B cell (primary cell): ENCODE results near the gene ABLIM3. TPM values are rescaled to one million over a fixed set of nuclear protein-coding genes. Genes with fewer than 3 reads are reported as not detected.

Source experiments
- ATAC-seq: fragments of 200-7000 bp; cut with Tn5 transposase; one replicate; pipeline ENCODE4 v1.10.0; 2021; ENCODE audit warnings: low read depth, mild to moderate bottlenecking, moderate number of reproducible peaks, moderate library complexity
- CTCF ChIA-PET: fragments of 350-600 bp; sonication (Branson Sonifier 250); formaldehyde crosslinking; loops from one replicate; lab custom pipeline; 2021; ENCODE audit warnings: antibody characterized with exemption, inconsistent platforms; lab: Charles Lee
- POLR2A ChIA-PET: fragments of 350-600 bp; sonication (Branson Sonifier 250); formaldehyde crosslinking; loops from one replicate; lab custom pipeline; 2021; ENCODE audit warnings: antibody characterized with exemption; lab: Charles Lee
- DNase-seq: peaks from one replicate; pipeline ENCODE4 v3.0.0; 2013
- H2AFZ ChIP-seq: 2 replicates; pipeline ENCODE4 v1.6.1; 2012; ENCODE audit warnings: mild to moderate bottlenecking, low read depth, low read length; ENCODE audit not compliant: insufficient read depth, poor library complexity, severe bottlenecking
- H3K27ac ChIP-seq, 2 donors: 1 replicate in 1 of 2; 2 replicates in 1 of 2; pipeline ENCODE4 v1.5.1; 2012 to 2013; ENCODE audit warnings: low read length in 2 of 2, mild to moderate bottlenecking in 2 of 2, moderate library complexity in 1 of 2
- H3K27me3 ChIP-seq, 4 experiments: fragments of 200-600 bp in 1 of 4; sonication (generic) in 1 of 4; replicated peaks in 1 of 4; 1 replicate in 2 of 4; 2 replicates in 2 of 4; pipeline versions ENCODE4 v1.6.1 to v1.7.0; 2013 to 2016; ENCODE audit warnings: low read length in 3 of 4, mild to moderate bottlenecking in 2 of 4, mixed read lengths in 1 of 4, moderate library complexity in 1 of 4; ENCODE audit not compliant: insufficient read depth in 4 of 4, control insufficient read depth in 3 of 4; ENCODE audit errors: control extremely low read depth in 1 of 4
- H3K36me3 ChIP-seq, 2 experiments: replicated peaks in 1 of 2; 1 replicate in 1 of 2; 2 replicates in 1 of 2; pipeline versions ENCODE4 v1.6.1 to v1.7.1; 2013; ENCODE audit warnings: low read length in 1 of 2; ENCODE audit not compliant: insufficient read depth in 2 of 2, control insufficient read depth in 1 of 2; ENCODE audit errors: control extremely low read depth in 1 of 2, extremely low read depth in 1 of 2
- H3K4me1 ChIP-seq, 2 donors: fragments of 200-600 bp in 1 of 2; sonication (generic) in 1 of 2; 1 replicate in 1 of 2; 2 replicates in 1 of 2; pipeline versions ENCODE4 v1.5.1 to v1.6.1; 2013 to 2017; ENCODE audit warnings: low read length in 2 of 2; ENCODE audit not compliant: control insufficient read depth in 2 of 2, insufficient read depth in 2 of 2
- H3K4me2 ChIP-seq: replicated peaks from 2 replicates; pipeline ENCODE3; 2012; ENCODE audit warnings: mild to moderate bottlenecking, low read depth, low read length; ENCODE audit not compliant: poor library complexity, severe bottlenecking
- H3K4me3 ChIP-seq, 5 experiments: fragments of 200-600 bp in 1 of 5; sonication (generic) in 1 of 5; 1 replicate in 3 of 5; 2 replicates in 2 of 5; pipeline versions ENCODE4 v1.5.1 to v1.7.0; 2011 to 2016; ENCODE audit warnings: low read length in 4 of 5, mild to moderate bottlenecking in 4 of 5, low read depth in 2 of 5, control low read depth in 1 of 5, moderate library complexity in 1 of 5; ENCODE audit not compliant: insufficient read depth in 1 of 5; ENCODE audit errors: control extremely low read depth in 1 of 5, extremely low read depth in 1 of 5
- H3K79me2 ChIP-seq: fragments of 200-600 bp; sonication (generic); one replicate; pipeline ENCODE4 v1.6.0; 2016; ENCODE audit warnings: low read length; ENCODE audit not compliant: control insufficient read depth, insufficient read depth
- H3K9ac ChIP-seq: fragments of 200-600 bp; sonication (generic); 2 replicates; pipeline ENCODE4 v1.6.1; 2017; ENCODE audit warnings: mild to moderate bottlenecking, low read length, moderate library complexity
- H3K9me3 ChIP-seq, 3 donors: one replicate each; pipeline versions ENCODE4 v1.6.1 to v1.7.1; 2013; ENCODE audit warnings: low read length in 2 of 3; ENCODE audit not compliant: control insufficient read depth in 2 of 3, insufficient read depth in 1 of 3; ENCODE audit errors: control extremely low read depth in 1 of 3
- H4K20me1 ChIP-seq: 2 replicates; pipeline ENCODE4 v1.6.0; 2012; ENCODE audit warnings: mild to moderate bottlenecking, low read length; ENCODE audit not compliant: insufficient read depth, control insufficient read depth, poor library complexity, severe bottlenecking
- H3K27ac Mint-ChIP-seq: one replicate; pipeline ENCODE4 v1.8.0; 2021; ENCODE audit warnings: mixed read lengths
- H3K27me3 Mint-ChIP-seq: one replicate; pipeline ENCODE4 v1.8.0; 2021; ENCODE audit warnings: mixed read lengths
- H3K4me1 Mint-ChIP-seq: one replicate; pipeline ENCODE4 v1.8.0; 2021; ENCODE audit warnings: mixed read lengths
- H3K4me3 Mint-ChIP-seq: one replicate; pipeline ENCODE4 v1.8.0; 2021; ENCODE audit warnings: mixed read lengths
- H3K9me3 Mint-ChIP-seq: one replicate; pipeline ENCODE4 v1.8.0; 2022; ENCODE audit warnings: mixed read lengths; ENCODE audit not compliant: insufficient read depth
- EZH2 ChIP-seq: IDR thresholded peaks from 2 replicates; pipeline ENCODE4 v1.6.1; 2012; ENCODE audit warnings: borderline replicate concordance, low read depth, mild to moderate bottlenecking, moderate library complexity, low read length; ENCODE audit not compliant: insufficient read depth, poor library complexity, severe bottlenecking
- WGBS: methylation state at CpG from one replicate; pipeline ENCODE4 v1.1.5; 2013; ENCODE audit warnings: missing lambda C conversion rate; ENCODE audit not compliant: insufficient coverage; 5-methylcytosine and 5-hydroxymethylcytosine counted together
- intact Hi-C: fragments of 100-400 bp; cut with micrococcal nuclease; formaldehyde crosslinking; loops from one replicate; pipeline ENCODE4 v1.10.0; 2022
- polyA plus RNA-seq: library from polyadenylated mRNA; depleted of rRNA; stranded (reverse); fragments of >200 nt; gene quantifications from 2 replicates; pipeline ENCODE4 v1.2.3, GENCODE V29; 2012
- total RNA-seq, 2 donors: library from RNA; stranded (reverse); fragments of 120-200 nt in 1 of 2; gene quantifications; 1 replicate in 1 of 2; 2 replicates in 1 of 2; pipeline versions ENCODE4 v1.2.3 to v1.2.4, GENCODE V29; 2013 to 2022
- TF ChIP-seq, protein P1 (sequence below): fragments of 200-600 bp; IDR thresholded peaks from one replicate; pipeline ENCODE4 v1.8.0; 2022; ENCODE audit warnings: antibody characterized with exemption, mild to moderate bottlenecking

Gene ABLIM3
- total and polyA plus RNA-seq, 2 donors (not counting 1 experiment from before 2014, with no cell fraction given), result not detected

DNA sequence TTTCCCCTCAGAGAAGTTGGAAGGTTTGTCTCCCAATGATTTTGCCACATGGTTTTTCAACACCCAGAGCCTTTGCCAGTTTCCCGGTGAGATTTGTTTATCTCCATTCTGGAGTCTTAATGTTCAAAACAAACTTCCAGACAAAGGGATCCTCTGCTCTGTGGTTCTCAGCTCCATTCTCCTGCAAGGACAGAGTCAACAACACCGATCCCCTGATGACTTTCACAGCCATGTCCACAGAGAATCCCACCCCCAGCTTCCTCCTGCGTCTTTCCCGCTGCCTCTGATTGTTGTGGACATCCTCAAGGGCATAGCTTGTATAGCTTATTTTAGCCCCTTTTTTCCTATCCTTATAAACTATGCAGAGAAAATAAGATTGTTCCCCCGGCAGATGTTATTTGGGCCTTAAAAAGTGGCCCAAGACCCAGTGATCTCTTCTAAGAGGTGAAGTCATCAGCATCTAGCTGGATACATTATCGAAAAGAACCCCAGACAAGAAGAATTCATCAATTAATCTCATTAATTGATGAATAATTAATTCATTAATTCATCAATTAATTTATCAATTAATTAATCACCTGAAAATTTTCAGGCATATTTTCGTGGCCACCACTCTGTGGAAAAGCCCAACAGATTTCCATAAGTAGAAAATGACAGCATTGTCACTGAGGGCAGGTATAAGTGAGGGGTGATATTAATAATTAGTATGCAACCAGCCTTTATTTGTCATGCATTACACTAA, 2.9 kb upstream of the ABLIM3 start:
- Histone ChIP-seq H3K27me3 (peaks cover 0 to 27% (median 11%) of the 10 kb centered on the region in 4 experiments), H3K9me3 (peaks cover 0 to 15% (median 0%) of the 10 kb centered on the region in 3 donors), H2AFZ (no peak overlapping the region), H3K9ac (no peak overlapping the region), H3K4me3 (no peak overlapping the region), H3K27ac (no peak overlapping the region), H3K79me2 (no peaks in the 10 kb centered on the region), H3K4me2 (no peak overlapping the region), H3K4me1 (peaks cover 9 to 11% of the 10 kb centered on the region in 2 donors), H3K36me3 (no peaks in the 10 kb centered on the region), H4K20me1 (no peaks in the 10 kb centered on the region)
- no peak overlapping the region for H3K4me3 Mint-ChIP-seq
- POLR2A ChIA-PET, result no interaction called here
- 88% methylated on average over 4 of the region's 7 CpGs for WGBS
- ATAC-seq (no peak), DNase-seq (no peak)
- H3K27ac Mint-ChIP-seq, result no peak overlapping the region
- intact Hi-C loops, result no loop called here
- peaks cover 7% of the 10 kb centered on the region for H3K4me1 Mint-ChIP-seq
- no peaks in the 10 kb centered on the region for H3K9me3 Mint-ChIP-seq
- CTCF ChIA-PET, result no interaction called here
- H3K27me3 Mint-ChIP-seq, result peaks cover 45% of the 10 kb centered on the region
- no peak for TF ChIP-seq EZH2
- TF ChIP-seq, protein P1, sequence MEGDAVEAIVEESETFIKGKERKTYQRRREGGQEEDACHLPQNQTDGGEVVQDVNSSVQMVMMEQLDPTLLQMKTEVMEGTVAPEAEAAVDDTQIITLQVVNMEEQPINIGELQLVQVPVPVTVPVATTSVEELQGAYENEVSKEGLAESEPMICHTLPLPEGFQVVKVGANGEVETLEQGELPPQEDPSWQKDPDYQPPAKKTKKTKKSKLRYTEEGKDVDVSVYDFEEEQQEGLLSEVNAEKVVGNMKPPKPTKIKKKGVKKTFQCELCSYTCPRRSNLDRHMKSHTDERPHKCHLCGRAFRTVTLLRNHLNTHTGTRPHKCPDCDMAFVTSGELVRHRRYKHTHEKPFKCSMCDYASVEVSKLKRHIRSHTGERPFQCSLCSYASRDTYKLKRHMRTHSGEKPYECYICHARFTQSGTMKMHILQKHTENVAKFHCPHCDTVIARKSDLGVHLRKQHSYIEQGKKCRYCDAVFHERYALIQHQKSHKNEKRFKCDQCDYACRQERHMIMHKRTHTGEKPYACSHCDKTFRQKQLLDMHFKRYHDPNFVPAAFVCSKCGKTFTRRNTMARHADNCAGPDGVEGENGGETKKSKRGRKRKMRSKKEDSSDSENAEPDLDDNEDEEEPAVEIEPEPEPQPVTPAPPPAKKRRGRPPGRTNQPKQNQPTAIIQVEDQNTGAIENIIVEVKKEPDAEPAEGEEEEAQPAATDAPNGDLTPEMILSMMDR, result no peak

DNA sequence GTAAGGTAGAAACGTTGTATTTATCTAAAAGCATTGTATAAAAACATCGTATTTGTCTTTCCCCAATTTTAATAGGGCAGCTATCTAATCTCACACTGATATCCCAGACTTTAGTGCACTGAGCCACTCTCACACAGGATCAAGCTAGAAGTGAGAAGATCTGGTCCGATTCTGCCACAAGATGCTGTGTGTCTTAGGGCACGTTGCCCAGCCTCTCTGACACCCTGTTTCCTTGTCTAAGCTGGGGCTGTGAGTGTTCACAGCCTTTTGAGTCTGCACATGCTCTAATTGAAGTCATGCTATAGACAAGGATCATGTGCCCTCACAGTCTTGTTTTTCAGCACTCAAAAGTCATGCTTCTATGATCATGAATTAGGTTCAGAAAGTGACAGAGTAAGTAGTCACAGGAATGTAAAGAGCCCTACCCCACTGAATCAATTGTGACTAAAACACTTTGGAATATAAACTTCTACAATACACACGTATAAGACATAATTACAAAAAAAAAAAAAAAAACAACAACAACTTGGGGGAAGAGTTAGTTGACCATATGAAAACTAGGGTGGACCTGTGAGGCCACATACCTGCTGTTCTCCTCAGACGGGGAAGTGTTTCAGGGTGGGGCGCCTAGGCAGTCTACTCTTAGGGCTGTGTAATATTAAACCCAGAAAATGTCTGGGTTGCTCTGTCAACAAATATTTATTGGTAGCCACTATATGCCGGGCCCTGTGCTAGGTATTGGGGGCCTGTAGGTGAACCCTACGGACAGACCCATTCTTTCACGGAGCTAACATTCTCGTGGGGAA, 893 bp upstream of the ABLIM3 start:
- Histone ChIP-seq H3K27ac (no peak overlapping the region), H3K9me3 (peaks cover 0 to 15% (median 0%) of the 10 kb centered on the region in 3 donors), H4K20me1 (no peaks in the 10 kb centered on the region), H3K27me3 (peaks cover 0 to 25% (median 13%) of the 10 kb centered on the region in 4 experiments), H3K4me2 (no peak overlapping the region), H3K4me3 (no peak overlapping the region), H2AFZ (no peak overlapping the region), H3K79me2 (no peaks in the 10 kb centered on the region), H3K9ac (no peak overlapping the region), H3K4me1 (peaks cover 9 to 11% of the 10 kb centered on the region in 2 donors), H3K36me3 (no peaks in the 10 kb centered on the region)
- TF ChIP-seq, protein P1, result no peak
- TF ChIP-seq EZH2, result no peak
- CTCF ChIA-PET, result interaction anchor here (1.1 to 1.3 kb wide), 2 partner anchors 12 to 18 kb away, joined by 3 read pairs; no protein-coding TSS in a partner anchor
- peaks cover 37% of the 10 kb centered on the region for H3K27me3 Mint-ChIP-seq
- intact Hi-C loops, result no loop called here
- no peak overlapping the region for H3K27ac Mint-ChIP-seq
- DNase-seq (no peak), ATAC-seq (no peak)
- peak overlapping the region; percentile 66 for H3K4me3 Mint-ChIP-seq
- H3K9me3 Mint-ChIP-seq, result peaks cover 3% of the 10 kb centered on the region
- POLR2A ChIA-PET, result no interaction called here
- peaks cover 7% of the 10 kb centered on the region for H3K4me1 Mint-ChIP-seq
- WGBS, result 84% methylated on average over 8 of the region's 11 CpGs
